HG02623 (cell line): ENCODE data around the gene EMP3.

ENCODE experiments used
- ATAC-seq: cut with Tn5 transposase; IDR thresholded peaks from one replicate; pipeline ENCODE4 v1.9.1; 2021; ENCODE audit warnings: moderate library complexity; ENCODE audit not compliant: unreplicated experiment

EMP3 gene

DNA sequence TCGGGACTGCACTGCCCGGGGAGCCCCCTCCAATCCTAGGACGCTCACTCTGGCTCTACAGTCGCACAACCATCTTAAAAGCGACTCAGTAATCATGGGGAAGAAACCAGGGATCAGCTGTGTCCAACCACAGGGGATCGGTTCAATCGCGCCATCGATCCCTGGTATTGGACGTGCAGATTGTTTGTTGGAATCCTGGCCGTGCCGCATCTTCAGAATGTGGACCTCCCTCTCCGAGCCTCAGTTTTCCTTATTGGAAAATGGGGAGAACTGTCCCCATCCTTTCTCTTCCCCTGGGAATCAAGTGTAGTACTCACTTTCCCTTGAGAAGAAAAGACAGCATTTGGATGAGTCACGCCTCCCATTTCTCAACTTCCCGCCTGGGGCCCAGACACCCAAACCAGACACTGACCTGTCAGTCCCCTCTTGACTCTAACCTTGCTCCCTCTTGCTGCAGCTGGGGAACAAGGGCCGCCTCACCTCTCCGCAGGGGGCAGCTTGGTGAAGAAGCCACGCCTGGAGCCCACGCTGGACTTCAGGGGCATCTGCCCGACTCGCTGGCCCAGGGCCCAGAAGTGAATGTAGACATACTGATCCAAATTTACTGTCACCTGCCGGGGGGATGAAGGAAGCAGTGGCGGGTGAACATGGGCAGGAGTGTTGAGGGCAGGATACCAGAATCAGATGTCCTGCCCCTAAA, 17.6 kb downstream of the EMP3 start:
- no peak for ATAC-seq

DNA sequence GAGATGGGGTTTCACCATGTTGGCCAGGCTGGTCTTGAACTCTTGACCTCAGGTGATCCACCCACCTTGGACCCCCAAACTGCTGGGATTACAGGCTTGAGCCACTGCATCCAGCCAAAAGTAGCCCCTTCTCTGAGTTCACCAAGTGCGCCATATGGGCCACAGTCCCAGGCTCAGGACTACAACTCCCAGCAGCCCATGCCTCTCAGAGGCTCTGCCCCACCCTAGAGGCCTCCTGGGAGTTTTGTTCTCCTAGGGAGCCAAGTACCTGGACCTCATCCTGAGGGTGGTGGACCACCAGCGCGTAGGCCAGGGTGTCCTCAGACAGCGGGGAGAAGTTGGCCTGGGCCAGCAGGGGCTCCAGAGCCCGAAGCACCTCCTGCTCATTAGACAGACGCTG, 19.5 kb downstream of the EMP3 start:
- ATAC-seq, result no peak

DNA sequence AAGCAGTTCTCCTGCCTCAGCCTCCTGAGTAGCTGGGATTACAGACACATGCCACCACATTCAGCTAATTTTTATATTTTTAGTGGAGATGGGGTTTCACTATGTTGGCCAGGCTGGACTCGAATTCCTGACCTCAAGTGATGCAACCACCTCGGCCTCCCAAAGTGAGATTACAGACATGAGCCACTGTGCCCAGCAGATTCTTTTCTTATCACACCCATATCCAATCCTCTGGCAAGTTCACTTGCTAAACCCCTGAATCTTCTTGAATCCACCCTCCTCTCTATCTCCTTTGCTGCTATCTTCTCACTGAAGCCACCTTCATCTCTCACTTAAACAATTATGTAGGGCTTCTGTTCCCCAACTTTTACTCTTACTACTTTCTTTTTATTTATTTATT, 20.8 kb downstream of the EMP3 start:
- no peak for ATAC-seq

DNA sequence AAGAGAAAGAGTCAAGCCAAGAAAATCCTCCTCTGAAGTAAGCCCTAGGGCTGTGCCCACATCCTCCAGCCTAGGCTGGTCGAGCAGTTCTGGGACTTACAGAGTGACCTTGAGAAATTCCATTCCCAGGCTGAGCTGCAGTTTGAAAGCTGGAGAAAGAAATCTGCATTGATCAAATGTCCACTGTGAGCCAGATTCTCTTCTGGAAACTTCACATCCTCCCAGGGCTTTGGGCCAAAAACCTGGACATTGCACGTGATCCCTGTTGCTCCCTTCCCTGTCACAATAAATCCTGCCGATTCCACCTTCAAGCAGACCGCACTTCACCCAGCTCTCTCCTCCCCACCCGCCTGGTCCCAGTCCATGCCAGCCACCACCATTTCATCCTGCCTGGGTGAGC, 22.7 kb downstream of the EMP3 start:
- no peak for ATAC-seq

DNA sequence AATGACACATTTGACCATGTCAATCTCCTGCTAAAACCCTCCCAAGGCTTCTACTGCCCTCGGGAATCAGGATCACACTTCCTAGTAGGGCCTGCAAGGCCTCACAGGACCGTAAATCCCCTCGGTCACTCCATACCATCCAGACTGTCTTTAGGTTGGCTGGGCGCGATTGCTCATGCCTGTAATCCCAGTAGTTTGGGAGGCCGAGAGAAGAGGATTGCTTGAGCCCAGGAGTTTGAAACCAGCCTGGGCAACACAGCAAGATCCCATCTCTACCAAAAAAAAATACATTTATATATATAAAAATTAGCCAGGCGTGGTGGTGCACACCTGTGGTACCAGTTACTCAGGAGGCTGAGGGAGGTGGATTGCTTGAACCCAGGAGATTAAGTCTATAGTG, 23.4 kb downstream of the EMP3 start:
- no peak for ATAC-seq

DNA sequence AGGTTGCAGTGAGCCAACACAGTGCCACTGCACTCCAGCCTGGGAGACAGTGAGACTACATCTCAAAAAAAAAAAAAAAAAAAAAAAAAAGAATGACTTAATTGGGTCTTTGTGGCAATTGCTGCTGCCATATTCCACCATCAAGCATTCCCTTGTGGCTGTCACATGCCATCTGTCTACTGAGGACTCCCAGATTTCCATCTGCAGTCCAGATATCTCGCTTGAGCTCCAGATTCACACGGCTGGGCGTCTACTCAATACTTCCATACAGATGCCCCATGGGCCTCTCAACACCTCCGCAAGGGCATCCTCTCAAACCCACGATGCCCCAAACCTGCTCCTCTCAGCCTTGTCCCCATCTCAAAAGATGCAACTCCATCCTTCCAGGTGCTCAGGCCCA, 25.5 kb downstream of the EMP3 start:
- ATAC-seq, result no peak

DNA sequence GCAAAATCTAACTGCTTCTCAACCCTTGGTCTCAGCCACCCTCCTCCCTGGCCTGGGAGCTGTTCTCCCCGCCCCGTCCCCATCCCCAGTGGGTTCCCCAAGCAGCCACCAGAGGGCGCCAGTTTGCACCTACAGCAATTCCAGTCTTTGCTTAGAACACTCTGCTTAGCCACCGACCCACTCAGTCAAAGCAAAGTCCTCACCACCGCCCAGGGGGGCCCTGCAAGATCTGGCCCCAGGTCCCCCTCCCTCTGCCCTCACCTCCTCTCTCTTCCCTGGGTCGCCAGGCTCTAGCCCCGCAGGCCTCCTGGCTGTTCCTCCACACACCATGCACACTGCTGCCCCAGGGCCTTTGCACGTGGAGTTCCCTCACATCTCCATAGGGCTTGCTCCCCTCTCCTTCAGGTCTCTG, 26.0 kb downstream of the EMP3 start:
- ATAC-seq, result no peak

DNA sequence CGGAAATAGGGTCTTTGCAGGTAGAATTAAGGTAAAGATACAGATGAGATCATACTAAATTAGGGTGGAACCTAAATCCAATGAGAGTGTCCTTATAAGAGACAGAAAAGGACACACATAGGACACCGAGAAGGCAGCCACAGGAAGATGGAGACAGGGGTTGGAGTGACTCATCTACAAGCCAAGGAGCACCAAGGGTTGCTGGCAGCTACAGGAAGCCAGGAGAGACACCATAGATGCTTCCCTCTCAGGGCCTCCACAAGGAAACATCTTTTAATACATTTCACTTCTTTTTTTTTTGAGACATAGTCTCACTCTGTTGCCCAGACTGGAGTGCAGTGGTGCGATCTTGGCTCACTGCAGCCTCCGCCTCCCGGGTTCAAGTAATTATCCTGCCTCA, 28.3 kb downstream of the EMP3 start:
- no peak for ATAC-seq

DNA sequence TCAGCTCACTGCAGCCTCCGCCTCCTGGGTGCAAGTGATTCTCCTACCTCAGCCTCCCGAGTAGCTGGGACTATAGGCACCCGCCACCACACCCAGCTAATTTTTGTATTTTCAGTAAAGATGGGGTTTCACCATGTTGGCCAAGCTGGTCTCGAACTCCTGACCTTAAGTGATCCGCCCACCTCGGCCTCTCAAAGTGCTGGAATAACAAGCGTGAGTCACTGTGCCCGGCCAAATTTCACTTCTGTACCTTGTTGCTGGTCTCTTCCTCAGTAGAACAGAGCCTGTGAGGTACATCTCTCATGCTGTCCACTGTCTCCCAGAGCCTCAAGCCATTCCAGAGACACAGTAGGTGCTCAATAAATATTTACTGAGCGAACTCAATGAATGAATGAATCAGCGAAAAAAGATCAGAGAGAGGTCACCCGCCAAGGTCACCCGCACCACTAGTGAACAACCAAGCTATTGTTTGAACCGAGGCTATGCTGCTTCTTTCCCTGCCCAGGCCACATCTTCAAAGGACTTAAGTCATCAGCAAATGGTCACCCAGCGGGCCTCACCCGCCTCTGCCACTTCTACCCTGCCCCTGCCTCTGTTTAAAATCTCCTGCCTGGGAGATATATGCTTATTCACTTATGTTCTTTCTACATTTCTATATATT, 29.1 kb downstream of the EMP3 start:
- ATAC-seq, result no peak

DNA sequence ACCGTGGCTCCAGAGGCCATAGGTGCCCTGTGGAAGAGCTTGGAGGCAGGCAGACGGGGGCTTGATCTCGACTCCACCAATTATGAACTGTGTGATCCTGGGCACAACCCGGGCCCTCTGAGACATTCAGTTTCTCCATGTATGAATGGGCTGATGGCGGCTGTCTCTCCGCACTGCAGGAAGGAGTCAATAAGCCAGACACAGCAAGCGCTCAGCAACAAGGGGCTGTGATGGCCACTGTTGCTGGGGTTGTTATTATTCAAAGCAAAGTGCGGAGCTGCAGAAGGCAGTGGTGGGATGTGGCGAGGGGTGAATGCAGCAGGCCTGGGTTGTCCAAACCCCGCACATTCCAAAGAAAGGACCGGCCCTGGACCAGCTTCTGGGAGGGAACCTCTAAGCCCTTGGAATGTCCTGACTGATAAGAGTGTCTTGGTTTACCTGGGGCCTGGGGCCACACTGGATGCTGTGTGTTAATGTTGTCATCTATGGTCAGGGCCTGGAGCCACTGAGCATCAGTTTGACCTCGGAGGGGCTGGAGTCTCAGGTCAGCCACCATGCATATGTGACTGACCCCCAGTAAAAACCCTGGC, 30.1 kb downstream of the EMP3 start:
- no peak for ATAC-seq

DNA sequence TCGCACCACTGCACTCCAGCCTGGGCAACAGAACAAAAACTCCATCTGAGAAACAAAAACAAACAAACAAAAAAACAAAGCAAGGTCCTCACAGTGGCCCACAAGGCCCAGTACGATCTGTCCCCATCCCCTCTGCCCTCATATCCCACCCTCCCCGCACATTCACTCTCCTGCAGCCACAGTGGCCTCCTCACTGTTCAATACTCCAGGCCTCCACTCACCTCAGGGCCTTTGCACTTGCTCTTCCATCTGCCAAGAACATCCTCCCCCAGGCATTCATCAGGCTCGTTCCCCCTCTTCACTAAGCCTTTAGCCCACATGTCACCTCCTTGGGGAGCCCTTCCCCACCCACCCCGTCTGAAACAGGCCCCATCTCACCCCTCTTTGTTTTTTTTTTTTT, 33.8 kb downstream of the EMP3 start:
- ATAC-seq, result no peak

DNA sequence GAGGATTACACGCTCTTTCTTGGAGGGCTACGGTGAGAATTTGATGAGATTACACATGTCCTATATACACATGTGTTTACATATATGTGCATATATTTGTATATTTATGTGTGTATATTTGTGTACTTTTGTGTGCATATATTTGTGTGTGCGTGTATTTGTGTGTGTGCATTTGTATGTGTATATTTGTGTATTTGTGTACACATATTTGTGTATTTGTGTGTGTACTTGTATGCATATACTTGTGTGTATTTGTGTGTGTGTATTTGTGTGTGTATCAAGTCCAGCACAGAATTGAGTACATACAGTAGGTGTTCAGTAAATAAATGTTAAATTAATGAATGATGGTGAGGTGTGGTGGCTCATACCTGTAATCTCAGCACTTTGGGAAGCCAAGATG, 36.6 kb downstream of the EMP3 start:
- ATAC-seq, result no peak

DNA sequence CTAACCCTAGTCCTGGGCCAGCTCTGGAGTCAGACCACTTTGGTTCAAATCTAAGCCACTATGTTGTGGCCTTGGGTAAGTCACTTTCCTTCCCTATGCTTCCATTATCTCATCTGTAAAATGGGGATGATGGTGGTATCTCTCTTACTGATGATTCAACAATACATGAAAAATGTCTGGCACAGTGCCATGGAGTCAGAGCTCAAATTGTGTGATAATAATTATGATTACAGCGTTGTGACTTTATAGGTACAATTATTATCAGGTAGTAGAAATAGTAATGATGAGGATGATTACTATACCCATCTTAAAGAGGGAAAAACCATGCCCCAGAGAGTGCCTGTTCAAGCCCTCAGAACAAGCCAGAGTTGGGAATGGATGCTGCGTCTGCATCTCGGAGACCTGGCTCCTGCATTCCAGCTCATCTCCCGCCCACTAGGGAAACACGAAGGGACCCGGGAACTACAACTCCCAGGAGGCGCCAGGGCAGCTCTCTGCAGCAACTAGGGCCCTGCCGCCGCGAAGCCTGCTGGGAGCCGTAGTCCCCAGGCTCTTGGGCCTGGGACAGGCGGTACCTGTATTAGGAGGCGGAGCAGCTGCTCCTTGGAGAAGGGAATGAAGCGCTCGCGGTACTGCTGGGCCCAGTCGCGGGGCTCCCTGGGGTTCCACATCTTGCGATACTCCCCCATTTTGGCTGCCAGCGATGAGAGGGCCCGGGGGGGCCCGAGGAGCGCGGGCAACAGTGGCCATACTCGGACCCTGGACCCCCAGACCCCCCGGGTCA, 37.6 kb downstream of the EMP3 start:
- ATAC-seq, result peak; percentile 41

DNA sequence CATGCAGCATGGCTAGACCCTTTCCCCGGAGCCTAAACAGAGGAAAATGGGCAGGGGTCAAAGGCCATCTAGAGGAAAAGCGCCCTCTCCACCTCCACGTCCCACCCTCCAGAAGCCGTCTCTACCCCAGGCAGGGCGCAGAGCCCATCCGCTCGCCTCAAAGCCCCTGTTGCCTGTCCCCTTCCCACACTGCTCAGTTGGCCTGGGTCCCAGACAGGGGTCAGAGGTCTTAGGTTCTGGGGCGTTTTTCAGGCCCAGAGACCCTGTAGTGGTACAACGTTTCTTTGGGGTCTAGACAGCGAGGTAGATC, 38.1 kb downstream of the EMP3 start:
- ATAC-seq, result peak; percentile 5

DNA sequence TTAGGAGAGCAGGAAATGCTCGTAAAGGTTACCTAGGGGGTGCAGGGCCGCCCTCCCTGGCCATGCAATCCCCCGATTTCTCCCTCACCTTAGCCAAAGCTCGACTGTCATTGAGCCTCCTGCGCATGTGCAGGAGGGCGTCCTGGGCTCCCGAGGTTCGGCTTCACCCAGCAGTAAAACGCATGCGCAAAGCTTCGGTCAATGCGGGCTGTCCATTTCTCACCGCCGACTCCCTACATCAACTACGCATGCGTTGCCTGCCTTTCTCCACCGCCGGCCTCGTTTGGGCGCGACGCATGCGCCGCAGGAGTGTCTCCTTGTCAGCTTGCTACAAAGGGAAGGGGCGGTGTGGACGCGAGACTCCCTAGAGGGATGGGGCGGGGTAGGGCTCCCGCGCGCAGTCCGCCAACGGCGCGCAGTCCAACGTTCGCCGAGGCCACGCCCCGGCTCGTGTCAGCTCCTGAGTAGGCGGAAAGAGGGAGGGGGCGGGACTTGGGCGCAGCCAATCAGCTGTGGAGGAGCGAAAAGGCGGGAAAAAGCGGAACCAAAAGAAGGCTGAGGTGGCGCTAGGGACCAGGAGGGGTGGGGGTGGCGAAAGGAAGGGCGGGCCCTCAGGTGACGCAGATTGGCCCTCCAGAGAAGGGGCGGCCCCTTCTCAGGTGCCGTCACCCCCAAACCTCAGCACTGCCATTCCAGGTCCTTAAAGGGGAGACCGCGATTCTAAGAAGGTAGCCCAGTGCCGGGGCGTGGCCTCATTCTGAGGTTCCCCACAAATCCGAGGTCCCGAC, 38.7 kb downstream of the EMP3 start, which contains the start of the genes SYNGR4 and TMEM143:
SYNGR4 (plus strand) TSS at position 558 of the 788 bp plus-strand sequence. CDS start 1,476 bp downstream, outside the sequence.
TMEM143 (minus strand) TSS at position 131 of the 788 bp plus-strand sequence; CDS start at position 111, 20 bp downstream.
- peak; percentile 79 for ATAC-seq

DNA sequence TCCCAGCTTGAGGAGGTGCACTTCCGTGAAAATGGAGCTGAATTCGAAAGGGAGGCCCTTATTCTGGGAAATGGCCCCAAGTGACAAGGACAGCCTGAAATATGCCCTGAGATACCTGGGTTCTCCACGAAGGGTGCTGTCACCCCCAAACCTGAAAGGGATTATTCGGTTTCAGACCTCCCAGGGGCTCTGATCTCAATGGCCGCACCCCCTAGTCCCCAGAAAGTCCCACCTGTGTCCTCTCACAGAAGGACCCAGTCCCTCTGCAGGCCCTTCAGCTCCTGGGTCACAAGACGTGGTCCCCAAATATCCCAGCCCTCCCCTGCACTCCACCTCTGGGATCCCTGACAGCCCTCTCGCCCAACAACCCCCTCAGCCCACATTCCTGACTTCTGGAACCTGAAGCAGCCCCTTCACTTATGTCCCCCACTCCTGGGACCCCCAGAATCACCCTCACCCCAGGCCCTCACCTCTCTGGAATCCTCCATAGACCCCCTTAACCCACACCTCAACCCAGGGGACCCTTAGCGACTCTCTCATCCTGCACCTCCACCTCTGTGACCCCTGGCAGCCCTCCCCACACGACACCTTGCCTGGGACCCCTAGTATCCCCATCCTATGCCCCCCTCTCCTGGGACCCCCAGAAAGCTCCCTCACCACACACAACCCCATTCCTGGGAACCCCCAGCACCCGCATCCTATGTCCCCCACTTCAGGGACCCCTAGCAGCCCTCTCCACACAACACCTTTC, 39.4 kb downstream of the EMP3 start:
- ATAC-seq, result no peak

DNA sequence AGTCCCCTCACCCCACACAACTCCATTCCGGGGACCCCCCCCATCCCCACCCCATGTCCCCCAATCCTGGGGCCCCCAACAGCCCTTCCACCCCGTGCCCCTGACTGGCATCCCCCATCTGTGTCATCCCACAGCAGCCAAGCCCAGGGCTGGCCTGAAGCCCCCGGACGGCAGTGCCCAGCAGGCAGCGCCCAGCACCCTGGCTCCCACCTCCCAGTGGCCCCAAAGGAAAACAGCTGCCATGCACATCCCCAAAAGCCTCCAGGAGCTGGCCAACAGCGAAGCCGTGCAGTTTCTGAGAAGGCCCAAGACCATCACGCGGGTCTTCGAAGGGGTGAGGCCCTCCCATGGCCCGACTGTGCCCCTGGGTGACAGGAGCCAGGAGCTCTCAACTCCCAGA, 40.2 kb downstream of the EMP3 start:
- no peak for ATAC-seq

DNA sequence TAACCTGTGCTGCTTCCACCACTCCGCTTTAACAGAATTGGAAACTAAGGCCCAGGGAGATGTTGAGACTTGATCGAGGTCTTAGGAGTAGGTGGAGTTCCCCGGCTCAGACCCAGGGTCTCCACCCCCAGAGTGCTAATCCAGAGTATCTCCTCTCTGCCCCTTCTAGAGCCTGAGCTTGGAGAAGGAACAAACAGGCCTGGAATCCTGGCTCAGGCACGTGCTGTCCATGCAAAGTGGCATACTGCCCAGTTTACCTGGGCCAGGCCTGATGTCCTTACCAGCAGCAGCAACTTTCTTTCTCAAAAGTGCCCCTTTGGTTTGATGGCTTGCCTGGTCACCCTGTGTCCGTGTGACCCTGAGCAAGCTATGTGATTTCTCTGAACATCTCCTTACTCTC, 42.5 kb downstream of the EMP3 start:
- ATAC-seq, result no peak

DNA sequence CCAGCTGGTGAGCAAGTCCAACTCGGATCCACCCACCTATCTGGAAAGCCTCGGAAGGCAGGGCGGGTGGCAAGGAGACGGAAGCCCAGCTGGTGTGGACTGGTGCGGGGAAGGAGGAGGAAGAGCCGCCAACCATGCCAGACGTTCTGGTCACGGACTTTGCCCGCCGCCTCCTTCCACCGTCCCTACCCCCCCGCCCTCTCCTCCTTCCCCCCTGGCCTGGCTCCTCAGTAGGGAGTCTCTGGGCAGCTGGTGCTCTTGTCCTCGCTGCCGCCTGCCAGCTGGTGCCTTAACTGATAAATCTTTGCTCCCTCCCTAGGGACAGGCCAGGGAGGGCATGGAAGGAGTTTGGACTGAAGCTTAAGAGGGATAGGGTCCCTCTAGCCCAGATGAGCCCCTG, 43.6 kb downstream of the EMP3 start:
- ATAC-seq, result no peak

DNA sequence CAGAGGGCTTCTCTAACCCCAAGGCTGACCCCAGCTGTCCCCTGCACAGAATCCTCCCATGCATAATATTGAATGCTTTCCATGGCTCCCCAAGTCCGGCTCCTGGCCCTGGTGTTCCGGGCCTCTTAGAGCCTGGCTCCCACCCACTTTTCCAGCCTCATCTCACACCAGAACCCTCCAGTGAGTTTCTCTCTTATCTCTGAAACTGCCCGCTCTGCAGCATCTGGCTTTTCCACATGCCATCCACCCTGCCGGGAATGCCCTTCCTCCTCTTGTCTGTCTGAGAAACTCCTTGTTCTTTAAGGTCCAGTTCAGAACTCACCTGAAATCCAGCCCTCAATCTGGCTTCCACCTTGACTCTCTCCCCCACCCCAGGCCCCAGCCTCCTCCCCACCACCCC, 45.6 kb downstream of the EMP3 start:
- ATAC-seq, result no peak
